ENCODE data around the gene RABGGTA. TPM values are rescaled to one million over a fixed set of nuclear protein-coding genes. Genes with fewer than 3 reads are reported as not detected.

The RABGGTA gene
- total RNA-seq, 4 donors from 2014 or later, result 29.8 to 44.8 (median 33.5) TPM

GRCh38 chr14:24232121-24232644, 39.2 kb downstream of the RABGGTA start, which contains the start of gene NEDD8:
Gene NEDD8 (minus strand): TSS chr14:24232367. CDS start chr14:24232267, 100 bp downstream.
- DNase-seq, result peak; percentile 89 to 91
- peak within 1 kb of the TSS; percentile 64 to 91 (median 85) for H3K27ac ChIP-seq
- intact Hi-C loops (cut with DNase I), result loop anchor here (10.0 kb wide), 1 partner anchor 203 kb away; no protein-coding TSS in a partner anchor
- TF ChIP-seq POLR2A (IDR thresholded peaks at IDR 0.05) (peak in 1 of 2 donors; percentile 51), CTCF (IDR thresholded peaks at IDR 0.05) (peak in 1 of 6 experiments; percentile 5)
- peak within 1 kb of the TSS; percentile 56 to 92 (median 78) for H3K4me3 ChIP-seq (replicated peaks in 1 of 3)
- WGBS, 2 donors, result 0 to 1% methylated on average over 20 of the region's 30 CpGs
- peaks cover 18 to 28% of the 10 kb centered on the region in 2 donors for H3K4me1 ChIP-seq
- no peaks in the 10 kb centered on the region for H3K27me3 ChIP-seq
- no peaks in the 10 kb centered on the region for H3K9me3 ChIP-seq
- H3K36me3 ChIP-seq, result peaks cover 16 to 17% of the 10 kb centered on the region in 2 donors

- TF ChIP-seq CTCF (IDR thresholded peaks at IDR 0.05) (no peak), POLR2A (IDR thresholded peaks at IDR 0.05) (no peak)
- no peak for DNase-seq
- 12 to 19% methylated on average over 16 to 23 of the region's 23 CpGs for WGBS, 2 donors
- Histone ChIP-seq H3K36me3 (peaks cover 9 to 10% of the 10 kb centered on the region in 2 donors), H3K27me3 (no peaks in the 10 kb centered on the region), H3K4me1 (peaks cover 18 to 28% of the 10 kb centered on the region in 2 donors), H3K9me3 (no peaks in the 10 kb centered on the region), H3K4me3 (replicated peaks in 1 of 3) (peak overlapping the region; percentile 56 to 92 (median 78)), H3K27ac (peak overlapping the region; percentile 64 to 91 (median 85))
- intact Hi-C loops (cut with DNase I), result loop anchor here (10.0 kb wide), 1 partner anchor 203 kb away; no protein-coding TSS in a partner anchor
Observed at GRCh38 chr14:24231263-24232120, 39.9 kb downstream of the RABGGTA start.

- H3K4me3 ChIP-seq (replicated peaks in 1 of 3), result no peak overlapping the region
- WGBS, 2 donors, result 0 to 59% methylated on average over 1 of the region's 1 CpG
- TF ChIP-seq CTCF (IDR thresholded peaks at IDR 0.05), result no peak
- TF ChIP-seq POLR2A (IDR thresholded peaks at IDR 0.05), result no peak
- H3K36me3 ChIP-seq, result no peaks in the 10 kb centered on the region
- H3K4me1 ChIP-seq, result peaks cover 24 to 35% of the 10 kb centered on the region in 2 donors
- H3K27ac ChIP-seq, result no peak overlapping the region
- no peaks in the 10 kb centered on the region for H3K9me3 ChIP-seq
- no peak for DNase-seq
- H3K27me3 ChIP-seq, result no peaks in the 10 kb centered on the region
- intact Hi-C loops (cut with DNase I), result no loop called here
Observed at GRCh38 chr14:24228902-24229301, 42.5 kb downstream of the RABGGTA start.

DNA sequence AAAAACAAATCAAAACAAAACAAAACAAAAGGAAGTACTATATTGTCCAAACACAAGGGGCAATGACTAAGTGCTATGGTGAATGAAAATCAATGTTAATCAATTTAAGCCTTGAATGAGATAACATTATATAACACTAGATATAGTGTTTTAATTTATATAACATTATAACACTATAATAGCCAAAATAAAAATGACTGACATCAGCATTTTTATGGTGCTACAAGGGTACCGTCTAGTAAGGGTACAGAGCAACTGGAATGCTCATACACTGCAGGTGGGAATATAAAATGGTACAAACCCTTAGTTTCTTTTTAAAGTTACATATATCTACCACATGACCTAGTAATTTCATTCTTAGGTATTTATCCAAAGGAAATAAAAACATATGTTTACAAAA, 44.9 kb downstream of the RABGGTA start:
- Histone ChIP-seq H3K36me3 (no peaks in the 10 kb centered on the region), H3K4me3 (replicated peaks in 1 of 3) (no peak overlapping the region), H3K27ac (no peak overlapping the region), H3K27me3 (no peaks in the 10 kb centered on the region), H3K9me3 (no peaks in the 10 kb centered on the region), H3K4me1 (peaks cover 11 to 26% of the 10 kb centered on the region in 2 donors)
- no peak for DNase-seq
- intact Hi-C loops (cut with DNase I), result no loop called here
- TF ChIP-seq CTCF (IDR thresholded peaks at IDR 0.05), result no peak
- no peak for TF ChIP-seq POLR2A (IDR thresholded peaks at IDR 0.05)
- 73 to 86% methylated on average over 1 of the region's 1 CpG for WGBS, 2 donors
